Kidney (tissue), 14 donors: Measurements from ENCODE around the gene ARL2. TPM values are rescaled to one million over a fixed set of nuclear protein-coding genes. Genes with fewer than 3 reads are reported as not detected.
"Not testable (repeated sequence)": the region's sequence is repeated elsewhere in the genome, so short reads cannot be mapped to it uniquely, and the experiment has no call there.

Experiments
- DNase-seq, 5 donors: peaks; one replicate each; pipeline ENCODE4 v3.0.0-alpha.2; 2013 to 2020
- FAIRE-seq: peaks from 2 replicates; lab custom pipeline; 2012; peaks lifted over from hg19 to GRCh38; lab: Jason Lieb, UNC
- H3K27ac ChIP-seq, 2 donors: one replicate each; pipeline ENCODE4 v1.7.0; 2013; ENCODE audit warnings: low read depth in 2 of 2, low read length in 2 of 2, inconsistent platforms in 1 of 2
- H3K27me3 ChIP-seq: one replicate; pipeline ENCODE4 v1.7.1; 2013; ENCODE audit warnings: low read length, inconsistent platforms; ENCODE audit not compliant: control insufficient read depth, insufficient read depth
- H3K36me3 ChIP-seq, 3 donors: one replicate each; pipeline versions ENCODE4 v1.7.0 to v1.7.1; 2013; ENCODE audit warnings: low read length in 3 of 3, control low read depth in 1 of 3, inconsistent platforms in 1 of 3; ENCODE audit not compliant: insufficient read depth in 3 of 3, control insufficient read depth in 2 of 3
- H3K4me1 ChIP-seq, 3 donors: one replicate each; pipeline versions ENCODE4 v1.7.0 to v1.7.1; 2013; ENCODE audit warnings: low read length in 3 of 3, inconsistent platforms in 1 of 3, low read depth in 1 of 3; ENCODE audit not compliant: control insufficient read depth in 2 of 3, insufficient read depth in 2 of 3
- H3K4me3 ChIP-seq, 3 donors: one replicate each; pipeline versions ENCODE4 v1.7.0 to v1.8.1; 2013; ENCODE audit warnings: low read length in 3 of 3, control low read depth in 1 of 3, inconsistent platforms in 1 of 3
- H3K9ac ChIP-seq, 3 donors: one replicate each; pipeline versions ENCODE4 v1.7.0 to v1.7.1; 2013; ENCODE audit warnings: low read length in 3 of 3, control low read depth in 1 of 3, inconsistent platforms in 1 of 3
- H3K9me3 ChIP-seq, 3 donors: one replicate each; pipeline versions ENCODE4 v1.7.0 to v1.7.1; 2013; ENCODE audit warnings: low read length in 3 of 3, control low read depth in 1 of 3, inconsistent platforms in 1 of 3; ENCODE audit not compliant: control insufficient read depth in 2 of 3, insufficient read depth in 1 of 3
- intact Hi-C: fragments of 100-400 bp; cut with DNase I; formaldehyde crosslinking; loops from one replicate; pipeline ENCODE4 v1.11.1; 2022
- polyA plus RNA-seq: library from polyadenylated mRNA; stranded (reverse); fragments of 350-450 nt; fragmentation: Illumina TruSeq; extraction: RNeasy Lipid Tissue Mini Kit (QIAGEN cat#74804); gene quantifications from one replicate; pipeline ENCODE4 v1.2.3, GENCODE V29; 2014; ENCODE audit warnings: low read depth, low replicate concordance; ENCODE audit not compliant: insufficient read depth
- total RNA-seq: library from RNA; stranded (reverse); fragmentation: NEBNext Ultra II Directional; extraction: Animal tissue kit (Norgen Biotek cat#: 25700); gene quantifications from one replicate; pipeline ENCODE4 v1.2.1, GENCODE V29; 2021
- TF ChIP-seq, protein P1 (sequence below): IDR thresholded peaks from 3 replicates; pipeline ENCODE4 v1.5.1; 2012; ENCODE audit warnings: mild to moderate bottlenecking, moderate library complexity, borderline replicate concordance; ENCODE audit not compliant: insufficient read depth; ENCODE audit errors: extremely low read depth
- donor health status: control.
- donor health status: control.
- donor health status: control.
- donor health status: control.
- donor health status: control.
- donor health status: DM: yes; HTN: yes; CAD: no.
- donor health status: Normal renal cell carcinoma (clear cell type).

Gene ARL2
- total and polyA plus RNA-seq, 2 donors from 2014 or later = 91.6 to 284 TPM

GRCh38 chr11:65017937-65018336, 4.0 kb downstream of the ARL2 start:
- peaks cover 0 to 10% (median 8%) of the 10 kb centered on the region in 3 donors for H3K4me1 ChIP-seq
- no peaks in the 10 kb centered on the region for H3K9me3 ChIP-seq
- TF ChIP-seq, protein P1, sequence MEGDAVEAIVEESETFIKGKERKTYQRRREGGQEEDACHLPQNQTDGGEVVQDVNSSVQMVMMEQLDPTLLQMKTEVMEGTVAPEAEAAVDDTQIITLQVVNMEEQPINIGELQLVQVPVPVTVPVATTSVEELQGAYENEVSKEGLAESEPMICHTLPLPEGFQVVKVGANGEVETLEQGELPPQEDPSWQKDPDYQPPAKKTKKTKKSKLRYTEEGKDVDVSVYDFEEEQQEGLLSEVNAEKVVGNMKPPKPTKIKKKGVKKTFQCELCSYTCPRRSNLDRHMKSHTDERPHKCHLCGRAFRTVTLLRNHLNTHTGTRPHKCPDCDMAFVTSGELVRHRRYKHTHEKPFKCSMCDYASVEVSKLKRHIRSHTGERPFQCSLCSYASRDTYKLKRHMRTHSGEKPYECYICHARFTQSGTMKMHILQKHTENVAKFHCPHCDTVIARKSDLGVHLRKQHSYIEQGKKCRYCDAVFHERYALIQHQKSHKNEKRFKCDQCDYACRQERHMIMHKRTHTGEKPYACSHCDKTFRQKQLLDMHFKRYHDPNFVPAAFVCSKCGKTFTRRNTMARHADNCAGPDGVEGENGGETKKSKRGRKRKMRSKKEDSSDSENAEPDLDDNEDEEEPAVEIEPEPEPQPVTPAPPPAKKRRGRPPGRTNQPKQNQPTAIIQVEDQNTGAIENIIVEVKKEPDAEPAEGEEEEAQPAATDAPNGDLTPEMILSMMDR = no peak
- no peak for FAIRE-seq
- peaks cover 2 to 8% (median 6%) of the 10 kb centered on the region in 3 donors for H3K36me3 ChIP-seq
- no peak for DNase-seq
- no peak overlapping the region for H3K9ac ChIP-seq
- H3K27me3 ChIP-seq = no peaks in the 10 kb centered on the region
- intact Hi-C loops = no loop called here
- H3K4me3 ChIP-seq = no peak overlapping the region
- H3K27ac ChIP-seq = no peak overlapping the region

GRCh38 chr11:65019824-65020223, 5.9 kb downstream of the ARL2 start:
- no peak for FAIRE-seq
- intact Hi-C loops = no loop called here
- TF ChIP-seq, protein P1 = no peak

GRCh38 chr11:65021003-65021402, 7.0 kb downstream of the ARL2 start:
- no peaks in the 10 kb centered on the region for H3K9me3 ChIP-seq
- no peaks in the 10 kb centered on the region for H3K27me3 ChIP-seq
- H3K36me3 ChIP-seq = peaks cover 2 to 8% (median 6%) of the 10 kb centered on the region in 3 donors
- TF ChIP-seq, protein P1 = no peak
- H3K4me1 ChIP-seq = peaks cover 0 to 4% (median 2%) of the 10 kb centered on the region in 3 donors
- intact Hi-C loops = no loop called here
- no peak overlapping the region for H3K4me3 ChIP-seq
- H3K27ac ChIP-seq = no peak overlapping the region
- DNase-seq (no peak), FAIRE-seq (no peak)
- H3K9ac ChIP-seq = no peak overlapping the region

More at GRCh38 chr11:65019824-65020223, 5.9 kb downstream of the ARL2 start:
- Histone ChIP-seq H3K9ac (no peak overlapping the region), H3K4me3 (no peak overlapping the region), H3K36me3 (peaks cover 2 to 8% (median 6%) of the 10 kb centered on the region in 3 donors), H3K9me3 (no peaks in the 10 kb centered on the region), H3K27me3 (no peaks in the 10 kb centered on the region), H3K27ac (no peak overlapping the region), H3K4me1 (peaks cover 0 to 4% (median 4%) of the 10 kb centered on the region in 3 donors)
- no peak for DNase-seq

GRCh38 chr11:65021509-65021908, 7.5 kb downstream of the ARL2 start:
- H3K9ac ChIP-seq = no peak overlapping the region
- DNase-seq (no peak), FAIRE-seq (no peak)
- H3K9me3 ChIP-seq = no peaks in the 10 kb centered on the region
- no peaks in the 10 kb centered on the region for H3K27me3 ChIP-seq
- H3K4me1 ChIP-seq = peaks cover 0 to 4% (median 0%) of the 10 kb centered on the region in 3 donors
- H3K36me3 ChIP-seq = peaks cover 2 to 8% (median 6%) of the 10 kb centered on the region in 3 donors
- intact Hi-C loops = no loop called here
- no peak overlapping the region for H3K4me3 ChIP-seq
- no peak overlapping the region for H3K27ac ChIP-seq
- TF ChIP-seq, protein P1 = no peak

GRCh38 chr11:65023502-65023901, 9.5 kb downstream of the ARL2 start:
- H3K4me3 ChIP-seq, DNase-seq, H3K4me1 ChIP-seq, H3K9ac ChIP-seq, H3K36me3 ChIP-seq, intact Hi-C loops, FAIRE-seq, H3K27ac ChIP-seq, H3K27me3 ChIP-seq, H3K9me3 ChIP-seq: not testable (repeated sequence)
